ENCODE measurements around the gene STT3B. TPM values are rescaled to one million over a fixed set of nuclear protein-coding genes. Genes with fewer than 3 reads are reported as not detected.

The STT3B gene
- polyA plus RNA-seq, 1 donor (not counting 4 experiments of a cell fraction or from before 2014, with no cell fraction given) = 129 TPM

DNA sequence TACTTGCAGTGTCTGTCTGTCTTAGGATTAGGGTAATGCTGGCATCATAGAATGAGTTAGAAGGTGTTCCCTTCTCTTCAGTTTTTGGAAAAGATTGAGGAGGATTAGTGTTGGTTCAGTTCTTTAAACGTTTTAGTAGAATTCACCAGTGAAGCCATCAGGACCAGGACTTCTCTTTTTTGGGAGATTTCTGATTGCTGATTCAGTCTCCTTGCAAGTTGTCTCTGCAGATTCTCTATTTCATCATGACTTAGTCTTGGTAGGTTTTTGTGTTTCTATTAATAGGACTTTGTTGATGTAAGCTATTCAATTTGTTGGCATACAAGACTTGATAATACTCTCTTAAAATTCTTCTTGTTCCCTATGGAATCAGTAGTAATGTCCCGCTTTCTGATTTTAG is 48.9 kb downstream of the STT3B start:
- Histone ChIP-seq H3K4me1 (ENCODE audit: control insufficient read depth, extremely low read depth, insufficient read depth, low read length) (no peaks in the 10 kb centered on the region), H2AFZ (ENCODE audit: control insufficient read depth, low read length) (no peak overlapping the region), H3K4me3 (ENCODE audit: control insufficient read depth in 2 of 3, extremely low read depth in 1 of 3, insufficient read depth in 2 of 3, low read depth in 1 of 3, low read length in 3 of 3) (no peak overlapping the region), H3K79me2 (ENCODE audit: control insufficient read depth, insufficient read depth, low read length) (peaks cover 56% of the 10 kb centered on the region), H3K27ac (ENCODE audit: control insufficient read depth, insufficient read depth, low read length) (no peak overlapping the region), H3K4me2 (ENCODE audit: control insufficient read depth, extremely low read depth, insufficient read depth, low read depth, low read length) (no peak overlapping the region), H3K9me3 (ENCODE audit: control insufficient read depth, low read depth, low read length) (no peaks in the 10 kb centered on the region), H3K36me3 (ENCODE audit: control insufficient read depth in 2 of 2, extremely low read depth in 1 of 2, insufficient read depth in 2 of 2, low read length in 2 of 2) (no peaks in the 10 kb centered on the region), H3K27me3 (ENCODE audit: control insufficient read depth, extremely low read depth, insufficient read depth, low read length) (no peaks in the 10 kb centered on the region), H3K9ac (ENCODE audit: control insufficient read depth, extremely low read depth, insufficient read depth, low read length) (no peak overlapping the region), H4K20me1 (ENCODE audit: control insufficient read depth, extremely low read depth, insufficient read depth, low read length) (no peaks in the 10 kb centered on the region), H3K9me1 (ENCODE audit: control insufficient read depth, extremely low read depth, insufficient read depth, low read length) (no peaks in the 10 kb centered on the region)
- FAIRE-seq (no peak), DNase-seq (ENCODE audit: low read depth, low spot score) (no peak)
- no peak for TF ChIP-seq CTCF (optimal IDR thresholded peaks at IDR 0.05 in 1 of 3, IDR thresholded peaks at IDR 0.05 in 1 of 3, conservative IDR thresholded peaks at IDR 0.05 in 1 of 3; ENCODE audit: extremely low read depth in 1 of 3, insufficient read depth in 2 of 3, low read length in 3 of 3)
- no peak for TF ChIP-seq EZH2 (IDR thresholded peaks at IDR 0.05; ENCODE audit: low read length)
- dilution Hi-C loops (cut with MboI; ENCODE audit: extremely low pct_ligation_motif_present, low sequenced_read_pairs) = no loop called here

GRCh38 chr3:31589228-31589627 is 56.5 kb downstream of the STT3B start:
- Histone ChIP-seq H3K36me3 (ENCODE audit: control insufficient read depth in 2 of 2, extremely low read depth in 1 of 2, insufficient read depth in 2 of 2, low read length in 2 of 2) (peaks cover 0 to 2% of the 10 kb centered on the region in 2 experiments), H3K9me1 (ENCODE audit: control insufficient read depth, extremely low read depth, insufficient read depth, low read length) (no peaks in the 10 kb centered on the region), H3K9ac (ENCODE audit: control insufficient read depth, extremely low read depth, insufficient read depth, low read length) (no peak overlapping the region), H4K20me1 (ENCODE audit: control insufficient read depth, extremely low read depth, insufficient read depth, low read length) (no peaks in the 10 kb centered on the region), H3K4me2 (ENCODE audit: control insufficient read depth, extremely low read depth, insufficient read depth, low read depth, low read length) (no peak overlapping the region), H3K4me1 (ENCODE audit: control insufficient read depth, extremely low read depth, insufficient read depth, low read length) (no peaks in the 10 kb centered on the region), H3K27ac (ENCODE audit: control insufficient read depth, insufficient read depth, low read length) (no peak overlapping the region), H3K9me3 (ENCODE audit: control insufficient read depth, low read depth, low read length) (no peaks in the 10 kb centered on the region), H3K27me3 (ENCODE audit: control insufficient read depth, extremely low read depth, insufficient read depth, low read length) (no peaks in the 10 kb centered on the region), H3K4me3 (ENCODE audit: control insufficient read depth in 2 of 3, extremely low read depth in 1 of 3, insufficient read depth in 2 of 3, low read depth in 1 of 3, low read length in 3 of 3) (no peak overlapping the region), H3K79me2 (ENCODE audit: control insufficient read depth, insufficient read depth, low read length) (peaks cover 71% of the 10 kb centered on the region), H2AFZ (ENCODE audit: control insufficient read depth, low read length) (no peak overlapping the region)
- FAIRE-seq (peak; percentile 20), DNase-seq (ENCODE audit: low read depth, low spot score) (no peak)
- dilution Hi-C loops (cut with MboI; ENCODE audit: extremely low pct_ligation_motif_present, low sequenced_read_pairs) = no loop called here
- TF ChIP-seq CTCF (optimal IDR thresholded peaks at IDR 0.05 in 1 of 3, IDR thresholded peaks at IDR 0.05 in 1 of 3, conservative IDR thresholded peaks at IDR 0.05 in 1 of 3; ENCODE audit: extremely low read depth in 1 of 3, insufficient read depth in 2 of 3, low read length in 3 of 3) (no peak), EZH2 (IDR thresholded peaks at IDR 0.05; ENCODE audit: low read length) (no peak)

Data from keratinocyte (primary cell).